T-helper 1 cell treated with Interleukin-12 subunit alpha and Interleukin-12 subunit beta and Interleukin-4 antibody, amounts not matched to agents 30 μg/mL and 1 μg/mL, for 36 hours (primary cell): ENCODE measurements around the gene PTPN18.

Source experiments
- H3K27ac Mint-ChIP-seq: one replicate; pipeline ENCODE4 v1.8.0; 2021; ENCODE audit warnings: mild to moderate bottlenecking, mixed read lengths
- H3K27me3 Mint-ChIP-seq: one replicate; pipeline ENCODE4 v1.8.0; 2021; ENCODE audit warnings: low read depth, mixed read lengths
- H3K36me3 Mint-ChIP-seq: one replicate; pipeline ENCODE4 v1.8.0; 2021; ENCODE audit warnings: low read depth, mixed read lengths
- H3K4me1 Mint-ChIP-seq: one replicate; pipeline ENCODE4 v1.8.0; 2021; ENCODE audit warnings: low read depth, mixed read lengths
- H3K4me3 Mint-ChIP-seq: one replicate; pipeline ENCODE4 v1.8.0; 2021; ENCODE audit warnings: mild to moderate bottlenecking, moderate library complexity, mixed read lengths
- H3K9me3 Mint-ChIP-seq: one replicate; pipeline ENCODE4 v1.8.0; 2021; ENCODE audit warnings: mixed read lengths

The PTPN18 gene

DNA sequence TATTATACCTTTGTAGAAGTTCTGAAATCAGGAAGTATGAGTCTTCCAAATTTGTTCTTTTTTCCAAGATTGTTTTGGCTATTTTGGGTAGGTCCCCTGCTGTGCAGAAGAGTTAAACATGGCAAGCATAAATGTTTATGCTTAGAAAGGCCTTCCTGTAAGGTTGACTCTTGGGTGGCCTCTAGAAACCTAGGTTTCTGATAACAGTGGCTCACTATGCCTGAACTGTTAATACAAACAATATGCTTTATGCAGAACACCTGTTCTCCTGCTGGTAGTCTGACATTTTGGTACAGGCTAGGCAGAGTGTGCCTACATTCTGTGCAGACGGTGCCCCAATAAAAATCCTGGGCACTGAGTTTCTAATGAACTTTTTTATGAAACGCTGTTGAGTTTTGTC, 10.1 kb downstream of the PTPN18 start:
- Mint-ChIP-seq H3K4me1 (peaks cover 15% of the 10 kb centered on the region), H3K4me3 (no peak overlapping the region), H3K27me3 (peaks cover 12% of the 10 kb centered on the region), H3K27ac (no peak overlapping the region), H3K9me3 (no peaks in the 10 kb centered on the region), H3K36me3 (peaks cover 1% of the 10 kb centered on the region)

DNA sequence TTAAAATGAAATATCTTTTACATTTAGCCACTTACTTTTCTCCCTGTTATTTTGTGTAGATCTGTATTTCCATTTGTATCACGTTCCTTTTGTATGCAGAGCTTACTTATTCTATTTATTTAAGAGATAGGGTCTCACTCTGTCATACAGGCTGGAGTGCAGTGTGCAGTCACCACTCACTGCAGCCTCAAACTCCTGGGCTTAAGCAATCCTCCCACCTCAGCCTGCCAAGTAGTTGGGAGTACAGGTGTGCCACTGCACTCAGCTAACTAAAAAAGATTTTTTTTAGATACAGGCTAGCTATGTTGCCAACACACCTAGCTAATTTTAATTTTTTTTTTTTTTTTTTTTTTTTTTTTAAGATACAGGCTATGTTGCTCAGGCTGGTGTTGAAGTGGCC, 10.9 kb downstream of the PTPN18 start:
- no peaks in the 10 kb centered on the region for H3K9me3 Mint-ChIP-seq

DNA sequence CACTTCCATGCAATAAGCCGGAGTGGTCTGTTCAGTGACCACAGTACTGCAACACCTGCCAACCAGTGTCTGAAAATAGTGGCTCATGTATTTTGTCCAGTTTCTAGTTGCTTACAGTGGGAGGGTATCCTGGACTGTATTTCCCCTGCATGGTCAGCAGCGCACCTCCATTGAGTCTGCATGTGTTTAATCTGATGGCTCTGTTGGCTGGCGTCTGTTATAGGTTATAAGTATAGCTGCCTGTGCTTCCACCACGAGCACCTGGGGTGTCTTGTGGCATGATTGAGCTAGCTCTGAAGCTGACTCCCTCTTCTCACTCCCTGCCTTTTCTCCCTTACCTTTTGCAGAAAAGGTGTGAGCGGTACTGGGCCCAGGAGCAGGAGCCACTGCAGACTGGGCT, 12.9 kb downstream of the PTPN18 start:
- Mint-ChIP-seq H3K36me3 (peaks cover 8% of the 10 kb centered on the region), H3K27me3 (peaks cover 6% of the 10 kb centered on the region), H3K4me1 (peaks cover 28% of the 10 kb centered on the region), H3K9me3 (no peaks in the 10 kb centered on the region), H3K4me3 (no peak overlapping the region), H3K27ac (no peak overlapping the region)

More for the DNA sequence above, 10.9 kb downstream of the PTPN18 start:
- Mint-ChIP-seq H3K4me3 (no peak overlapping the region), H3K27me3 (peaks cover 8% of the 10 kb centered on the region), H3K27ac (no peak overlapping the region), H3K36me3 (peaks cover 1% of the 10 kb centered on the region), H3K4me1 (peaks cover 20% of the 10 kb centered on the region)

DNA sequence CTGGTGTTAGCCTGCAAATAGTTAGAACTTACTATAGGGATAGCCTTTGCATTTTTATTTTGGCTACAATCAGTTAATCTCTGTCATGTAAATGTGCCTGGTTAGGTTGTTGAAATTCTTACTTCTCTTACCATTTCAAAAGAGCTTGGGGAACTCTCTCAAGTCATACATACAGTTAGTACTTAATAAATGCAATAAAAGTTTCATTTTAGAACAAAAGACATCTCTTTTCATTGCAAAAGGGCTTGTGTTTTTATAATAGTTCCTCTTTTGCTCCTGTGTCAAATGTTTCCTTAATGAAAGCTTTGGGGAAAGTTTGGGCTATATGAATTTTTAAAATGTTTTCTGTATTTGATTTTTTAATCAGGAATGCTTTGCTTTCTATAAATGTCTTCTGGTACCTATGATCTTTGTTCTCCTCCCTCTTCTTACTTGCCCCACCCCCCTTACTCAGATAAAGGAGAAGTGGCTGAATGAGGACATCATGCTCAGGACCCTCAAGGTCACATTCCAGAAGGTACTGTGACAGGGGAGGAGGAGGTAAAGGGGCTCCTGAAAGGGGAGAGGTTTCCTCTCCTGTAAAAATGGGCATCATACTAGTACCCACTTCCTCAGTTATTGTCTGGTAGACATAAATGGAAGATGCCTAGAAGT, 13.6 kb downstream of the PTPN18 start:
- peaks cover 10% of the 10 kb centered on the region for H3K36me3 Mint-ChIP-seq
- peaks cover 6% of the 10 kb centered on the region for H3K27me3 Mint-ChIP-seq
- no peaks in the 10 kb centered on the region for H3K9me3 Mint-ChIP-seq
- H3K4me1 Mint-ChIP-seq, result peaks cover 30% of the 10 kb centered on the region
- H3K27ac Mint-ChIP-seq, result no peak overlapping the region
- H3K4me3 Mint-ChIP-seq, result no peak overlapping the region

DNA sequence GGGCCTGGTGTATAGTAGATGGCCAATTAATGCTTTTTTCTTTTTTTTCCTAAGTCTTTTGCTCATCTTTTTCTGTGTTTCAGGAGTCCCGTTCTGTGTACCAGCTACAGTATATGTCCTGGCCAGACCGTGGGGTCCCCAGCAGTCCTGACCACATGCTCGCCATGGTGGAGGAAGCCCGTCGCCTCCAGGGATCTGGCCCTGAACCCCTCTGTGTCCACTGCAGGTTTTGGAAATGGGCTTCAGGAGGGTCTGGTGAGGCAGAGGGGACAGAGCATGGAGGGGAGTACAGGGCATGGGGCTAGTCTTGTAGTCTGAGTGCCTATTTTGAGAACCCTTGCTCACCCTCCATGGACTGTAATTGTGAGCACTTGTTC, 14.1 kb downstream of the PTPN18 start:
- Mint-ChIP-seq H3K4me3 (peak overlapping the region; percentile 26), H3K36me3 (peaks cover 12% of the 10 kb centered on the region), H3K4me1 (peaks cover 32% of the 10 kb centered on the region)

GRCh38 chr2:130370490-130370889, 14.6 kb downstream of the PTPN18 start:
- Mint-ChIP-seq H3K36me3 (peaks cover 17% of the 10 kb centered on the region), H3K4me3 (peak overlapping the region; percentile 97), H3K27me3 (peaks cover 3% of the 10 kb centered on the region), H3K9me3 (no peaks in the 10 kb centered on the region), H3K4me1 (peaks cover 36% of the 10 kb centered on the region), H3K27ac (peak overlapping the region; percentile 97)

More for the DNA sequence above, 14.1 kb downstream of the PTPN18 start:
- Mint-ChIP-seq H3K9me3 (no peaks in the 10 kb centered on the region), H3K27ac (peak overlapping the region; percentile 97), H3K27me3 (peaks cover 6% of the 10 kb centered on the region)

- peak overlapping the region; percentile 97 for H3K4me3 Mint-ChIP-seq
- no peaks in the 10 kb centered on the region for H3K27me3 Mint-ChIP-seq
- H3K4me1 Mint-ChIP-seq, result peaks cover 47% of the 10 kb centered on the region
- peaks cover 4% of the 10 kb centered on the region for H3K9me3 Mint-ChIP-seq
- peaks cover 25% of the 10 kb centered on the region for H3K36me3 Mint-ChIP-seq
- H3K27ac Mint-ChIP-seq, result peak overlapping the region; percentile 97
Observed at GRCh38 chr2:130371723-130372054, 15.8 kb downstream of the PTPN18 start.

DNA sequence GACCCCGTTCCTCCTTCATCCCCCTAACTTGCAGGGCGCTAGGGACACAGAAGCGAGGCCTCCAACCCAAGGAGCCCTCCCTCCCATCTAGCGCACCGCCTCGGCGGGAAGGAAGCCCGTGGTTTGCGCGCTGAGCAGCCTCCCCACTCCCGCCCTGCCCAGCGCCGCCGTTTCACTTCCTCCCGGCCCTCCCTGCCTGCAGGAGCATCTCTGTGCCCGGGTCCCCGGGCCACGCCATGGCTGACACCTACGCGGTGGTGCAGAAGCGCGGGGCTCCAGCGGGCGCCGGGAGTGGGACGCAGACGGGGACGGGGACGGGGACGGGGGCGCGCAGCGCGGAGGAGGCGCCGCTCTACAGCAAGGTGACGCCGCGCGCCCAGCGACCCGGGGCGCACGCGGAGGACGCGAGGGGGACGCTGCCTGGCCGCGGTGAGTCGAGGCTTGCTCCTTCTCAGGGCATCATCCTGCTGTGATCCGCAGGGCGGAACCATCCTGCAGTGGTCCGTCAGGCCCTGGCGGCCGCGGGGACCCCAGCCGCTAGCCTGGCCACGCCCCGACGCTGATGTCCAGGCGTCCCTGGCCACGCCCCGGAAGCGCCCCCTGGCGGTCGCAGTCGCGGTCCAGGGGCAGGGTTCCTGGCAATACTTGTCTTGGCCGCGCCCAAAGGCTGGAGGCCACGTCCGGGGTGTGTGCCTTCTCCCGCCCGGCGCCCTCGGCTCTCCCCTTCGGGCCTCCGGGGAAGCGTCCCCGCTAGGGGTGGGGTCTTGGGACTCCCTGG, 16.4 kb downstream of the PTPN18 start:
- Mint-ChIP-seq H3K4me3 (peak overlapping the region; percentile 97), H3K4me1 (peaks cover 53% of the 10 kb centered on the region), H3K9me3 (peaks cover 4% of the 10 kb centered on the region), H3K27me3 (no peaks in the 10 kb centered on the region), H3K27ac (peak overlapping the region; percentile 97), H3K36me3 (peaks cover 29% of the 10 kb centered on the region)

DNA sequence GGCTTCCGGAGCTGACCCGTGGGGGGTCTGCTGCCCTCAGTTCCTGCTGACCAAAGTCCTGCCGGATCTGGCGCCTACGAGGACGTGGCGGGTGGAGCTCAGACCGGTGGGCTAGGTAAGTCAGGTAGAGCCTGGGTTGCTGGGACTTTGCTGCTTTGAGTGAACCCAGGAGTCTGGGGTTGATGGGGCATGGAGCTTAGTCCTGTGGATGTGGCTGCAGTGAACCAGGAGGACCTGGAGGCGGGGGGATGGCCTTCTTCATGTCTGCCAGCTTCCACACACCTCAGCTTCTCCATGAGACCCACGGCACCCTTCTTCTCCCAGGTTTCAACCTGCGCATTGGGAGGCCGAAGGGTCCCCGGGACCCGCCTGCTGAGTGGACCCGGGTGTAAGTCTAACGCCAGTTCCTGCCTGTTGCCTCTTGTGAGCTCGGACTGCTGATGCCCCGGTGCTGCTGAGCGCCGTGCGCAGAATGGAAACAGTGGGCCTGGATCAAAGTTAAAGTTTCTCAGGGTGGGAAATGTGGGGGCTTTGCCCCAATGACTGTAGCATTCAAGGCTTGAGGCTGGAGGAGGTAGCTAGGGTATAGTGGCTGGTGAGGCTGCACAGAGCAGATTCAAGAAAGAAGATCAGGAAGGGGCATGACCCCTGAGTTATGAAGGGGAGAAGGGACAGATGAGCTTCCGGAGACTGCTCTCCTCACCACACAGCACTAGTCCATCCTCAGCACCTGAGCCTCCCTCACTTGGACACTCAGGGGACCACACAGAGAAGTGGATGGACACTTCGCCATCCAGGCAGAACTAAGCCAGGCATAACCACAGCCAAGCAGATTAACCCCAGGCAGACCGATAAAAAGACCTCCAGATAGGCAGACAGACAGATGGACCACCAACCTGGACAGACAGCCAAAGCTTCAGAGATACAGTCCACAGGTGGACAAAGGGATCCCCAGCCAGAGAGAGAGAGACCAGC, 17.3 kb downstream of the PTPN18 start:
- peak overlapping the region; percentile 97 for H3K4me3 Mint-ChIP-seq
- peak overlapping the region; percentile 81 for H3K27ac Mint-ChIP-seq
- no peaks in the 10 kb centered on the region for H3K27me3 Mint-ChIP-seq
- H3K9me3 Mint-ChIP-seq, result peaks cover 4% of the 10 kb centered on the region
- peaks cover 58% of the 10 kb centered on the region for H3K4me1 Mint-ChIP-seq
- H3K36me3 Mint-ChIP-seq, result peaks cover 32% of the 10 kb centered on the region

- Mint-ChIP-seq H3K9me3 (peaks cover 4% of the 10 kb centered on the region), H3K4me3 (peak overlapping the region; percentile 97), H3K4me1 (peaks cover 61% of the 10 kb centered on the region), H3K36me3 (peaks cover 35% of the 10 kb centered on the region), H3K27ac (peak overlapping the region; percentile 81), H3K27me3 (no peaks in the 10 kb centered on the region)
Observed at GRCh38 chr2:130373808-130374365, 18.0 kb downstream of the PTPN18 start.

DNA sequence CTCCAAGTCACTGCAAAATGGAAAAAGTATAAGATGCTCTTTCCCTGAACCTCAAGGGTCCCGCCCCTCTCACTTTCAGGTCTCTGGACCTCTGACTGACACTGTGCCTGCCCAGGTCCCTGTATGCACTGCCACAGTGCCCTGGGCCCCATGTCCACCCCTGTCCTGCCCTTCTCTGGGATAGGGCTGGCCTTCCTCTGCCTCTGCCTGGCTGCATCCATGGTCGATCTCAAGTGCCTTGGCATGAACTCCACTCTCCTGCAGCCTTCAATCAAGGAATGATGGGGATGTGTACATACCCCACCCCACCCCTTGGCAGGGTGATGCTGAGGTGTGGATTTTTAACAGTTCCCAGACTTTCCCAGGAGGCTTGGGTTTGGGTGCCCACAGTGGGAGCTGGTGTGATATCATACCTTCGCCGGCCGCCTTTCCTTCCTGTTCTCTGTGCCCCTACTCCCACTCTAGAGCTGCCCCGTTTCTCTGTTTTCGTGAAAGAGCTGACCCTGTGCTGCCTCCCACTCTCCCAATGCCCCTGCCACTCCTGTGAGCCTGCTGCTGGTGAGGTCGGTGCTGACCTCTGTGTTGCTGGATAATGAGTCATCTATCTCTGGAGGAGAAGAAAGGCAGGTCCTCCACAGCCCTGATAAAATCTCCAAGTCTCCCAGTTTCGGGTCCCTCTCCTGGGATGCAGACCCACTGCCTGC, 18.9 kb downstream of the PTPN18 start:
- peaks cover 4% of the 10 kb centered on the region for H3K9me3 Mint-ChIP-seq
- H3K27ac Mint-ChIP-seq, result peak overlapping the region; percentile 73
- H3K27me3 Mint-ChIP-seq, result no peaks in the 10 kb centered on the region
- H3K4me3 Mint-ChIP-seq, result peak overlapping the region; percentile 48
- H3K36me3 Mint-ChIP-seq, result peaks cover 38% of the 10 kb centered on the region
- H3K4me1 Mint-ChIP-seq, result peaks cover 64% of the 10 kb centered on the region

- peak overlapping the region; percentile 57 for H3K4me3 Mint-ChIP-seq
- no peak overlapping the region for H3K27ac Mint-ChIP-seq
- H3K36me3 Mint-ChIP-seq, result peaks cover 42% of the 10 kb centered on the region
- peaks cover 64% of the 10 kb centered on the region for H3K4me1 Mint-ChIP-seq
- H3K27me3 Mint-ChIP-seq, result no peaks in the 10 kb centered on the region
- H3K9me3 Mint-ChIP-seq, result peaks cover 4% of the 10 kb centered on the region
Observed at GRCh38 chr2:130375291-130376266, 19.7 kb downstream of the PTPN18 start.
